DLD1 (cell line): ENCODE results near the gene RBBP6.
"Not testable (repeated sequence)": the region's sequence is repeated elsewhere in the genome, so short reads cannot be mapped to it uniquely, and the experiment has no call there.

Experiments
- in situ Hi-C: cut with HindIII; loops from 2 replicates; pipeline ENCODE4 v1.10.0; 2017; ENCODE audit warnings: low sequenced_read_pairs

RBBP6 gene, protein sequence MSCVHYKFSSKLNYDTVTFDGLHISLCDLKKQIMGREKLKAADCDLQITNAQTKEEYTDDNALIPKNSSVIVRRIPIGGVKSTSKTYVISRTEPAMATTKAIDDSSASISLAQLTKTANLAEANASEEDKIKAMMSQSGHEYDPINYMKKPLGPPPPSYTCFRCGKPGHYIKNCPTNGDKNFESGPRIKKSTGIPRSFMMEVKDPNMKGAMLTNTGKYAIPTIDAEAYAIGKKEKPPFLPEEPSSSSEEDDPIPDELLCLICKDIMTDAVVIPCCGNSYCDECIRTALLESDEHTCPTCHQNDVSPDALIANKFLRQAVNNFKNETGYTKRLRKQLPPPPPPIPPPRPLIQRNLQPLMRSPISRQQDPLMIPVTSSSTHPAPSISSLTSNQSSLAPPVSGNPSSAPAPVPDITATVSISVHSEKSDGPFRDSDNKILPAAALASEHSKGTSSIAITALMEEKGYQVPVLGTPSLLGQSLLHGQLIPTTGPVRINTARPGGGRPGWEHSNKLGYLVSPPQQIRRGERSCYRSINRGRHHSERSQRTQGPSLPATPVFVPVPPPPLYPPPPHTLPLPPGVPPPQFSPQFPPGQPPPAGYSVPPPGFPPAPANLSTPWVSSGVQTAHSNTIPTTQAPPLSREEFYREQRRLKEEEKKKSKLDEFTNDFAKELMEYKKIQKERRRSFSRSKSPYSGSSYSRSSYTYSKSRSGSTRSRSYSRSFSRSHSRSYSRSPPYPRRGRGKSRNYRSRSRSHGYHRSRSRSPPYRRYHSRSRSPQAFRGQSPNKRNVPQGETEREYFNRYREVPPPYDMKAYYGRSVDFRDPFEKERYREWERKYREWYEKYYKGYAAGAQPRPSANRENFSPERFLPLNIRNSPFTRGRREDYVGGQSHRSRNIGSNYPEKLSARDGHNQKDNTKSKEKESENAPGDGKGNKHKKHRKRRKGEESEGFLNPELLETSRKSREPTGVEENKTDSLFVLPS (N-terminal part only)

DNA sequence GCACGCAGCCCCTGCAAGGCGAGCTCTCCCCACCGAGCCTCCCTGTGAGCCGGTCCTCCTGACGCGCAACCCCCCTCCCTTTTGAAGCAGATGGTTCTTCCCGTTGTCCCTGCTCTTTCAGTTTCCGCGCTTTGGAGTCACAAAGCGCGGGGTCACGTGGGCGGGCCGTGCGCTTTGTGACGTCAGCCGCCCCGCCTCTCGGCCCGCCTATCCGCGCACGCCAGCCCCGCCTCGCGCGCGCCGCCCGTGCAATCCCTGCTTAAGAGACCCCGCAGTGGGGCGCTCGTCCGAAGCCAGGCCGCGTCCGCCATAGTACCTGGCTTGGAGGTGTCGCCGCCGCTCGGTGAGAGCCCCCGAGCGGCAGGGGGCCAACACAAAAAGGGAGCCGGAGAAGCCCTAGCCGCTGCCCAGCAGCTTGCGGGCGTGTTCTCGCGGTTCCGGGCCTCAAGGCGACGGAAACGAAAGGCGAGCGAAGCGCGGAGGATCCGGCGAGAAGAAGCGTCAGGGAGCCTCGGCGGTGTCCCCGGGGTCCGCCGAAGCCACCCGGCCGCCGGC lies at the start of gene RBBP6:
TSS of gene RBBP6 (plus strand) at position 272 of the 555 bp plus-strand sequence. CDS start 1,061 bp downstream, outside the sequence.
- in situ Hi-C loops, result no loop called here

DNA sequence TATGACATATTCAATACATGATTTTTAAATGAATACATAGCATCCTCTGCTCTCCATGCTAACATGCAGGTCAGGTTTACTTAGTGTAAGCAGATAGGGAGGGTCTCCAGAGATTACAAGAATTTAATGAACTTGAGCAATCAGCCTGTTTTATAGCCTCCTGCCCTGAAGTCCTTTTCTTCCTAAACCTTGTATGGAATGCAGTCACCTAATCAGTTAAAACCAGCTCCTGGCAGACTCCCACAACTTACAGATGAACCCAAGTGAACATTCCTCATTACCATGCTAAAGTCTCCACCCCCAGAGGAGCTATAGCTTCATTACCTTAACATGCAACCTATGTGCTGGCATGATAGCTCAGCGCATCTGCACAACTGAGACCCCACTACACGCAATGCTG lies 48.5 kb upstream of the RBBP6 start:
- in situ Hi-C loops, result no loop called here

DNA sequence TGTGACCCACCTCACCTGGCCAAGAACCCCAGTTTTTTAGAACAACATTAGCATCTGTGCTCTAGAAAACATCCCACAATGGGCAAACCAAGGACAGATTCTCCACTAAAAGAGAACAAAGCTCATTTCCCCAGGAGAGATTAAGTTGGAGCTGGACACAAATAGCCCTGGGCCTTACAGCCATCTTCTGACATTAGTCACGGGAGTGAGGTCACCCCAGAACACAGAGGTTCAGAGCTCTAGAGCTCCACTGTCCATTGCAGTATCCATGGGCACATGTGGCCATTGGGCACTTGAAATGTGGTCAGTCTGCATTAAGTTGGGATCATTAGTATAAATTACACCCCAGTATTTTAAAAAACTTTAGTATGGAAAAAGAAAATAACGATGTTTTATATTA lies 47.6 kb upstream of the RBBP6 start:
- in situ Hi-C loops, result no loop called here

DNA sequence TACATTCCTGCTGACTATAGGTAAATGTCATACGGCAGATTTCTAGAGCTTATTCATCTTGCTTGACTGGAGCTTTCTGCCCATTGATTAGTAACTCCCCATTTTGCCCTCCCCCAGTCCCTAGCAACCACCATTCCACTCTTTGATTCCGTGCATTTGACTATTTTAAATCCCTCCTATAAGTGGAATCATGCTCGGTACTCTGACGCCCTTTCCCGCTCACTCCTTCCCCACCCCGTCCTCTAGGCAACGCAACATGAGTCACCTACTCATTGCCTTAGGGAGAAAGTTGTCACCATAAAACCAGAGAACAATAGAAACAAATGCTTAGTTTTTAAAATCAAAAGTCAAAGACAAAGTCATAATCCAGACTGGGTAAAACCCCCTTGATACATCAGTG lies 45.5 kb upstream of the RBBP6 start:
- in situ Hi-C loops, result no loop called here

DNA sequence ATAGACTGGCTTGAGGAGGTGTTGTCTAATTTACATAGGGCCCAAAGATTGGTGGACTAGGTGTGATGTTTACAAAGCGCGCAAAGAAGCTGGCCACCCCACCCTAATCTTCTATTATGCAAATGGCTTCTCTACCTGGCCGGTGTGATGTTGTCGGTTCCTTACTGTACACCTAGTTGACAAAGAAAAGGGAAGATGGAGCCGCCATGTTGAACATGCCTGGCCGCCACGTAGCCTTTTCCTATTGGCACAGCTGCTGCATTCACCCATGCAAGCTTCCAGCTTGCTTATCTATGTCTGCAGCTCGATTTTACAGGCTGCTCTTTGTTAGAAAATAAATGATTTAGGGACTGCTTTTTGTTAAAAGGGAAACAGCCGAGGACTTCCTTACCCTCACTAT lies 44.2 kb upstream of the RBBP6 start:
- in situ Hi-C loops, result not testable (repeated sequence)

DNA sequence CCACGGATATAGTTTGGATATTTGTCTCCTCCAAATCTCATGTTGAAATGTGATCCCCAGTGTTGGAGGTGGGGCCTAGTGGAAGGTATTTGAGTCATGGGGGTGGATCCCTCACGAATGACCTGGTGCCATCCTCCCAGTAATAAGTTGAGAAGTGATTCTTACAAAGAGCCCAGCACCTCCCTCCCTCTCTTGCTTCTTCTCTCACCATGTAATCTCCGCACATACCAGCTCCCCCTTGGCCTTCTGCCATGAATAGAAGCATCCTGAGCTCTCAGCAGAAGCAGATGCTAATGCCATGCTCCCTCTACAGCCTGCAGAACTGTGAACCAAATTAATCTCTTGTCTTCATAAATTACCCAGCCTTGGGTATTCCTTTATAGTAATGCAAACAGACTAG lies 41.9 kb upstream of the RBBP6 start:
- in situ Hi-C loops, result no loop called here

DNA sequence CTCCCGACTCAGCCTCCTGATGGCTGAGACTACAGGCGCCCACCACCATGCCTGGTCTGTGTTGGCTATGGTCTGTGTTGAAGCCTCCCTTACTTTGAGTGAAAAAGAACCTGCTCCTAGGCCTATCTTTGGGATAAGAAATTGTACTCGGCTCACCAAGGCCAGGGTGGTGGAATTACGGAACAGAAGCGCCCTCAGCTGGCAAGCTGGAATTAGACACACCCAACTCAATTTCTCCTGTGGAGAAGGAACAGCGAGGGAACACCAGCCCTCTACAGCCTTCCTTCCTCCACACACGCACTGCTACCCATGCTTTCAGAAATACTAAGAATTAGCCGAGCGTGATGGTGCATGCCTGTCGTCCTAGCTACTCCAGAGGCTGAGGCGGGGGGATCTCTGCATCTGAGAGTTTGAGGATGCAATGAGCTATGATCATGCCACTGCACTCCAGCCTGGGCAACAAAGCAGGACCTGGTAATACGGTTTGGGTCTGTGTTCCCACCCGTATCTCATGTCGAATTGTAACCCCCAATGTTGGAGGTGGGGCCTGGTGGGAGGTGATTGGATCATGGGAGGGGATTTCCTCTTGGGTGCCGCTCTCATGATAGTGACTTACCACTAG lies 40.1 kb upstream of the RBBP6 start:
- in situ Hi-C loops, result no loop called here

DNA sequence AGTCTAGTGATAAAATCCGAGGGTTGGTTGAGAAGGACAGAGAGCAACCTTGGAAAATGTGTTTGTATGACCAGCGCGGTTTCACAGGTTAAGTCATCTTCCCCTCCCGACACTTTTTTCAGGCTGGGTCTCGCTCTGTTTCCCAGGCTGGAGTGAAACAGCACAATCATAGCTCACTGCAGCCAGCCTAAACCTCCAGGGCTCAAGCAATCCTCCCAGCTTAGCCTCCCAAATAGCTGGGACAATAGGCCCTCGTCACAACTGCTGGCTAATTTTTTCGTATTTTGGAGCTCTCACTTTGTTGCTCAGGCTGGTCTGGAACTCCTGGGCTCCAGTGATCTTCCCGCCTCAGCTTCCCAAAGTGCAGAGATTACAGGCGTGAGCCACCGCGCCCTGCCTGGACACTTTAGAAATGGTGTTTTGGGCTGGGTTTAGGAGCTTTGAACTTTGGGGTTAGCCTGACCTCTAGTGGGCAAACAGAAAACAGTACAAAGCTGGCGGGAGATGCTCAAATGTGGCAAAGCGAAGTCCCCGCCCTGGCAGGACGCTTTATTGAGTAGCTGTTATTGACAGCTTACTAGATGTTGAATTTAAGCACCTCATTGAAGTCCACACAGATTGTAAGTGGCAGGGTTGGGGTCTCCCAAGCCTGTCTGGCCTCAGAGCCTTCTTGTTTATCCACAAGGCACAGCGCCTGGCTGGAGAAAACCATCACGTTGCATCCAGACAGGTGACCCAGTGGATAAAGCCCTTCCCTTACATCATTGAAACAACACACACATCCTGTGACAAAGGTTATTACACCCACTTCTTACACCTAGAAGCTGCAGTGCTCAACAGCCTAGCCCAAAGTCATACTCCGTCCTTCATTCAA lies 34.7 kb upstream of the RBBP6 start:
- in situ Hi-C loops, result no loop called here

DNA sequence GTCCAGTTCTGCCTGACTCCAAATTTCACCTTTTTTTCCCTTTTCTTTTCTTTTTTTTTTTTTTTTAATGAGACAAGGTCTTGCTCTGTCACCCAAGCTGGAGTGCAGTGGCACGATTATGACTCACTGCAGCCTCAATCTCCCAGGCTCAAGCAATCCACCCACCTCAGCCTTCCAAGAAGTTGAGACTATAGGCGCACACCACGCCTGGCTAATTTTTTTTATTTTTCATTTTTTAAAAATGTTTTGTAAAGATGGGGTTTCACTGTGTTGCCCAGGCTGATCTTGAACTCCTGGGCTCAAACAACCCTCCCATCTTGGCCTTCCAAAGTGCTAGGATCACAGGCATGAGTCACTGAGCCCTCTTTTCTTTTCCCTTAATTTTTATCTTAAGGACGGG lies 33.4 kb upstream of the RBBP6 start:
- in situ Hi-C loops, result no loop called here

DNA sequence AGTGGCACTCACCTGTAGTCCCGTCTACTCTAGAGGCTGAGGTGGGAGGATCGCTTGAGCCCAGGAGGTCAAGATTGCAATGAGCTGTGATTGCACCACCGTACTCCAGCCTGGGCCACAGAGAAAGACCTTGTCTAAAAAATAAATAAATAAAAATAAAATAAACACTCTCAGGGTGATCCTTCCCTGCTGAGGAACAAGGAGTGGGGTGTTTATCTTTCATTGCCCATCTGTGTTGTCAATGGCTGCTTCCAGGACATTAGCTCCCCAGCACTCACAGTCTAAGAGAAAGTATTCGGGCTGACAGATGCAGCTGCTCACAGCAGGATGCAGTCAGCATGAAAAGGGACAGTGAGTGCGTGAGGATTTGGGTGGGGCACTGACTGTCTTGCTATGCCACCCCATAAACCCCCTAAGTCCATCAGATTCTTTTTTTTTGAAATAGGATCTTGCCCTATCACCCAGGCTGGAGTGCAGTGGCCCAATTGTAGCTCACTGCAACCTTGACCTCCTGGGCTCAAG lies 31.3 kb upstream of the RBBP6 start:
- in situ Hi-C loops, result no loop called here

DNA sequence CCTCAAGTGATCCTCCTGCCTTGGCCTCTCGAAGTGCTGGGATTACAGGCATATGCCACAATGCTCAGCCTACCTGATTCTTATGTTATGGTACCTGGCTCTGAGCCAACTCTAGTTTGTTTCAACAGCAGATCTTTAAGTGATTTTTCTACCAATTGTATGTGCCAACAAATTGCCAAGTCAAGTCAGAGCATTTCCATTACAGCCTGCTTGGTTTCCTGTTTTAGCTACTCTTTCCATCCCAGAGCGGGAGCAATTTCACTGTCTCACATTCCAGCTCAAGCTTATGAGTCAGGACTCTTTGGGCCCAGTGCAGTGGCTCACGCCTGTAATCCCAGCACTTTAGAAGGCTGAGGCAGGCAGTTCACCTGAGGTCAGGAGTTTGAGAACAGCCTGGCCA lies 30.8 kb upstream of the RBBP6 start:
- in situ Hi-C loops, result no loop called here

DNA sequence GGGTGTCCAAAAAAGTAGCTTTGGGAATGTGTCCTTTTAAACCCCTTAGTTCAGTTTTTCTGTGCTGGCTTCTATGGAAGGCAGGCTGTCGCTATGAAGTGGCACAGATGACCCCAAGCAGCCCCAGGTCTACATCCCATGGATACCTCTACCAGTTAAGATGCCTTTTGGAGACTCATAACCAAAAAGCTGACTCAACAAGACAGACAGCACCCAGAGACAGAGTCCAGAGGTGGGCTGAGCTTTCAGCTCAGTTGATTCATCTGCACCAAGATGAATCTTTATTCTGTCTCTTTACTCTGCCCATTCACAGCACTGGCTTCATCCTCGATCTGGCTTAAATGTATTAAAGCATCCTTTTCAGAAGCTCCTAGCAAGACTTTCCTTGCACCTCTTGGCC lies 29.8 kb upstream of the RBBP6 start:
- in situ Hi-C loops, result no loop called here

DNA sequence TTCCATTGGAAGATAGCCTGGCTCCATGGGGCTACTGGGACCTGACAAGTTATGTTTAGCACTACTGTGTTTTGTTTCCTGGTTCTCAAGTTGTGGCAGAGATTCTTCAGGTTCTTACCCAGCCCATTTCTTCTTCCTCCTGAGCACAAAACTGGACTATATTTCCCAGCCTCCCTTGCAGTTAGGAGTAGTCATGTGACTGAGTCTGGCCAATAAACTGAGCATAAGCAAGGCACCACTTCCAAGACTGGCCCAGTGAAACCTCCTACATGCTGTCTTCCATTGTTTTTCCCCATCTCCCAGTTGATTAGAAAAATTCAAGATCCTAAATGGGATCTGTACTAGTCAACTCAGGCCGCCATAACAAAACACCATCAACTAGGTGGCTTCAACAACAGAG lies 28.2 kb upstream of the RBBP6 start:
- in situ Hi-C loops, result no loop called here

DNA sequence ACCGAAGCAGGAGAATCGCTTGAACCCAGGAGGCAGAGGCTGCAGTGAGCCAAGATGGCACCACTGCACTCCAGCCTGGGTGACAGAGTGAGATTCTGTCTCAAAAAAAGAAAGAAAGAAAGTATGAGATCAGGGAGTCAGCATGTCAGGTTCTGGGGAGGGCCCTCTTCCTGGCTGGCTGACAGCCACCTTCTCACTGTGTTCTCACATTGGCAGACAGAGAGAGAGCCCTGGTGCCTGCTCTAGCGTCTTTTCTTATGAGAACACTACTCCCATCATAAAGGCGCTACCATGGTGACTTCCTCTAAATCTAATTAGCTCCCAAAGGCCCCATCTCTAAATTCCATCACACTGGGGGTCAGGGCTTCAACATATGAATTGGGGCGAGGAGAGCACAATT lies 27.6 kb upstream of the RBBP6 start:
- in situ Hi-C loops, result no loop called here

DNA sequence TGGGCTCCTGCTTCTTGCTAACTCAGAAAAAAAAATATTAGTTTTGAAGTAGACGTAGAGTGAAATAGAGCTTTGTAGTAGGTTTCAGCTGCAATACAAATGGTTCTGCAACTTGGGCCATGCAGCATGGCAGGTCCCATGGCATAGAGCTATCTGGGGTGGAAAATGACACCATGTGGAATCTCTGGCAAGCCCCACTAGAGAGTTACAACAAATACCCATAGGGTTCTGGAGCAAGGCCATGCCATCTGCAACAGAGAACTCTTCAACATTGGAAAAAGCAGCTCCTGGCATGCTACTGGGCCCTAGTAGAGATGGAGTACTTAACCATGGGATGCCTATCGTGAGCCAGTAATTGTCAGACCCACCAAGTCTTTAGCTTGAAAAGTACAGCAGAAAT lies 25.3 kb upstream of the RBBP6 start:
- in situ Hi-C loops, result no loop called here

DNA sequence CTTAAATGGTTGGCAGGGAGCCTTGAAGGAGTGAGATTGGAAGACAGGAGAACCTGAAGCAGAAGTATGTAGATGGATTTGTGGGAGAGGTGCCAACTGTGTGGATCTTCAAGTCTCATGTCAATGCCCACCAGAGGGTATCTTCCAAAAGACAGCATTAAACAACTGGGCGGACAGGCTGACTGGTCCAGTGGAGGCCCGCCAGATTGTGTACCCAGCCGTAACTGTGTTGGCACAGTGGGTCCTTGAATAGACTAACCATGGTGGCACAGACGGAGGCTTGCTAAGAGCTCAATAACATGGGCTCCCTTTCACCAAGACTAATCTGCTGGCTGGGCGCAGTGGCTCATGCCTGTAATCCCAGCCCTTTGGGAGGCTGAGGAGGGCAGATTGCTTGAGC lies 24.2 kb upstream of the RBBP6 start:
- in situ Hi-C loops, result no loop called here

DNA sequence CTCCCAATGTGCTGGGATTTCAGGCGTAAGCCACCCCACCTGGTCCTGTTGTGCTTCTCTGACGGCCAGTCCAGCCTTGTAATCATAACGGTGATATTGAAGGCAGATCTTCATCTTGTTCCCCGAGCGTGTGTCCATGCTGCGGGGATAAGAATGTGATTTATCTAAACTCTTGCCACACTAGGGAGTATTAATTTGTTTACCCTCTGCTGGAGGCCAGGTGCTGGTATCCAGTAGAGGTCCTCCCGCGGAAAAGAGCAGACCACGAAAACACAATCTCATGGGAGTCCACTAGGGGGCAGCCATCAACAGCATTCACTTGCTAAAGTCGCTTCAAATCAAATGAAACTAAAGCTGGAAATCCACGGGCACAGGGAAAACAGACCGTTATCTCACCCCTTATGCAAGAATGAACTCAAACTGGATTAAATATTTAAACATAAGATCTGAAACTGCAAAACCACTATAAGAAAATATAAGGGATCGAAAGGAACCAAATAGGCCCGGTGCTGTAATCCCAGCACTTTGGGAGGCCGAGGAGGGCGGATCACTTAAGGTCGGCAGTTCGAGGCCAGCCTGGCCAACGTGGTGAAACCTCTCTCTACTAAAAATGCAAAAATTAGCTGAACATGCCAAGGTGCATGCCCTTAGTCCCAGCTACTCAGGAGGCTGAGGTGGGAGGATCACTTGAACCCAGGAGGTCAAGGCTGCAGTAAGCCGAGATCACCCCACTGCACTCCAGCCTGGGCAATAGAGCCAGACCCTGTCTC lies 22.3 kb upstream of the RBBP6 start:
- in situ Hi-C loops, result no loop called here

DNA sequence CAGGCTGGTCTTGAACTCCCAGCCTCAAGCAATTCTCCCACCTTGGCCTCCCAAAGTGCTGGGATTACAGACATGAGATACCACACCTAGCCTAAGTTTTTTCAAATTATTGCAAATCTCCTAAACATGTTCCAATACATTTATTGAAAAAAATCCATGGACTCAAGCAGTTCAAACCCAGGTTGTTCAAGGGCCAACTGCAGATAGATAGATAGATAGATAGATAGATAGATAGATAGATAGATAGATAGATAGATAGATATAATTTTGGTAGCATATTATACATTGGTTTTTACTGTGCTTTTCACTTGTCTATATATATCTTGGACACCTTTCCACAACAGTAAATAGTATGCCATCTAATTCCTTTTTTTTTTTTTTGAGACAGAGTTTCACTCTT lies 20.9 kb upstream of the RBBP6 start:
- in situ Hi-C loops, result no loop called here

DNA sequence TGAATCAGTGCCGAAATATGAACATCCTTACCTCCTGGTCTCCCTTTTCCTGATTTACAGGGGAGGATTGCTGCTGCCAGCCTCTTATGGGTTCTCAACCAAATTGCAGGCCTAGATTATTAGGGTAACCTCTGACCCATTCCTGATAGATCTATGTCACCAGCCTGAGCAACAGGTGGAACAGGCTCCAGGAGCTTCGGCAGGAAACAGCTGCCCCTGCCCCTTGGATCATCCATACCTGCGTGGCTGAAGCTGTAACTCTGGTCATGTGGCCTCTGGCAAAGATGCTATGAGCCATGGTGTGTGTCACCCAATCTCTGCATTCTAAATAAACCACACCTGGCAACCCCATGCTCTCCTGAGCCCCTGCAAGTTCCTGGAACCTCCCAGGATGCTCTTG lies 18.4 kb upstream of the RBBP6 start:
- in situ Hi-C loops, result no loop called here
